OCI-LY3 (cell line): ENCODE measurements around the gene PPP2R3C.

Source experiments
- EZH2phosphoT487 ChIP-seq: fragments of 200-600 bp; shearing (Covaris generic); IDR thresholded peaks from 2 replicates; pipeline ENCODE4 v1.6.1; 2018; ENCODE audit warnings: antibody characterized with exemption, mixed run types, low read depth
- TF ChIP-seq, protein P1 (sequence below): fragments of 200-600, 300-600 bp; sonication (generic); IDR thresholded peaks from 2 replicates; pipeline ENCODE4 v1.5.1; 2014; ENCODE audit warnings: antibody characterized with exemption, low read length, low read depth

DNA sequence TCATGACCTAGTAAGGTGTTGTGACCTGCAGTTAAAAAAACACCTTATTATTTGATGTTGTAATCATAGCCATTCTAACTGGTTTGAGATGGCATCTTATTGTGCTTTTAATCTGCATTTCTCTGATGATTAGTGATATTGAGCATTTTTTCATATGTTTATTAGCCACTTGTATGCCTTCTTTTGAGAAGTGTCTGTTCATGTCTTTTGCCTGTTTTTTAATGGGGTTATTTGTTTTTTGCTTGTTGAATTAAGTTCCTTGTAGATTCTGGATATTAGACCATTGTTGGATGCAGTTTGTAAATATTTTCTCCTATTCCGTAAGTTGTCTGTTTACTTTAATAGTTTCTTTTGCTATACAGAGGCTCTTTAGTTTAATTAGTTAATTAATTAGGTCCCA is 41.6 kb upstream of the PPP2R3C start:
- TF ChIP-seq, protein P1, sequence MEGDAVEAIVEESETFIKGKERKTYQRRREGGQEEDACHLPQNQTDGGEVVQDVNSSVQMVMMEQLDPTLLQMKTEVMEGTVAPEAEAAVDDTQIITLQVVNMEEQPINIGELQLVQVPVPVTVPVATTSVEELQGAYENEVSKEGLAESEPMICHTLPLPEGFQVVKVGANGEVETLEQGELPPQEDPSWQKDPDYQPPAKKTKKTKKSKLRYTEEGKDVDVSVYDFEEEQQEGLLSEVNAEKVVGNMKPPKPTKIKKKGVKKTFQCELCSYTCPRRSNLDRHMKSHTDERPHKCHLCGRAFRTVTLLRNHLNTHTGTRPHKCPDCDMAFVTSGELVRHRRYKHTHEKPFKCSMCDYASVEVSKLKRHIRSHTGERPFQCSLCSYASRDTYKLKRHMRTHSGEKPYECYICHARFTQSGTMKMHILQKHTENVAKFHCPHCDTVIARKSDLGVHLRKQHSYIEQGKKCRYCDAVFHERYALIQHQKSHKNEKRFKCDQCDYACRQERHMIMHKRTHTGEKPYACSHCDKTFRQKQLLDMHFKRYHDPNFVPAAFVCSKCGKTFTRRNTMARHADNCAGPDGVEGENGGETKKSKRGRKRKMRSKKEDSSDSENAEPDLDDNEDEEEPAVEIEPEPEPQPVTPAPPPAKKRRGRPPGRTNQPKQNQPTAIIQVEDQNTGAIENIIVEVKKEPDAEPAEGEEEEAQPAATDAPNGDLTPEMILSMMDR, result no peak
- TF ChIP-seq EZH2phosphoT487, result no peak
